GM15510 (cell line): ENCODE results near the gene JAG1.

Experiments
- POLR2A ChIP-seq: IDR thresholded peaks from 3 replicates; pipeline ENCODE4 v1.6.1; 2011; ENCODE audit warnings: borderline replicate concordance; ENCODE audit not compliant: insufficient read length; ENCODE audit errors: extremely low read depth

JAG1 gene

DNA sequence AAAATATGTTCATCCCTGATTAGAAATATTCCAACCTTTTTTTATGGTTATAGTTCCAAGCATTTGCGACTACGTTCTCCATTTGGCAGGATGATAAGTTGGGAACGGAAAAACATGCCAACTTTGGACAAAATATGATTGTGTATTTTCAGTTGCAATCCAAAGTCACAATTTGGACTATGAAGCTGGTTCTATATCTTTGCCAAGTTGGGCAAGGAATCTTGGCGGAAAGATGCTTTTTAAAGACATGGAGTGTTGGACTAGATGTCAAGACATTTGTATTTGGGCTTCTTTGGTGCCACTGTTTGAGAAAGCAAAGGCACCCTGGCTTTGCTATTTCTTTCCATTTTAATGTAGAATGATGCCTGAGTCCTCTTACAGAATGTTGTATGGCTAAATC lies 33.3 kb upstream of the JAG1 start:
- no peak for TF ChIP-seq POLR2A

GRCh38 chr20:10706460-10706811 lies 32.6 kb upstream of the JAG1 start:
- no peak for TF ChIP-seq POLR2A

- no peak for TF ChIP-seq POLR2A
Measured at GRCh38 chr20:10705801-10706459, 32.1 kb upstream of the JAG1 start.

DNA sequence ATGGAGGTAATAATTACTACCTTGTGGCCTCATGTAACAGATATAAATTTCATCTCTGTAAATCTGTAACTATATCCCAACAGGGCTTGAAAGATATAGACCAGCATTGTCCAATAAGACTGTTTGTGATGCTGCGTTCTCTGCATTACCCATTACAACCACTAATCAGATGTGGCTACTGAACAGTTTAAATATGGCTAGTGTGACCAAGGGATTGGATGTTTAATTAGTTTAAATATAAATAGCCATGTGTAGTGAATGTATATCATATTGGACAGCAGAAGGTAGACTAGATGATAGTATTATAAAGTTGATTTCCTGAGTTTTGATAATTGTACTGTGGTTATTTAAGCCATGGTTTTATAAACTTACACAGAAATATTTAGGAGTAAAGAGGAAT lies 27.8 kb upstream of the JAG1 start:
- TF ChIP-seq POLR2A: no peak

DNA sequence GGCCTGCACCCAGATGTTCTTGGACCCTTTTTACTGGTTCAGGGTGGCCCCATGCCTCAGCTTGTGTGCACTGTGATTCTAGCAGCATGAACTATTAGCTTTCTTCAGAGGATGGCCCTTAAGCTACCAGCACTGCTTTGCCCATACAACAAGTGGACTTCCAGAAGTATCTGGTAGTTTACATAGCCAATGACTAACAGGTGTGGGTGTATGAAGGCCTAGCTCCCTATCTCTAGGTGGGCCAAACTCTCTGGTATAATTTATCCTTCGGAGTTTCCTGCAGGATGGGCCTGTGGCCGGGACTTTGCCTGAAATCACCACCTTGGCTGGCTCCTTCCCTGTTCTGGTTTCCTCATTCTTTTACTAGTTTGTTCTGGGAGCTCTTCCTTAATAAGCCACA lies 26.1 kb upstream of the JAG1 start:
- no peak for TF ChIP-seq POLR2A

GRCh38 chr20:10699489-10699888 lies 25.7 kb upstream of the JAG1 start:
- TF ChIP-seq POLR2A: no peak

DNA sequence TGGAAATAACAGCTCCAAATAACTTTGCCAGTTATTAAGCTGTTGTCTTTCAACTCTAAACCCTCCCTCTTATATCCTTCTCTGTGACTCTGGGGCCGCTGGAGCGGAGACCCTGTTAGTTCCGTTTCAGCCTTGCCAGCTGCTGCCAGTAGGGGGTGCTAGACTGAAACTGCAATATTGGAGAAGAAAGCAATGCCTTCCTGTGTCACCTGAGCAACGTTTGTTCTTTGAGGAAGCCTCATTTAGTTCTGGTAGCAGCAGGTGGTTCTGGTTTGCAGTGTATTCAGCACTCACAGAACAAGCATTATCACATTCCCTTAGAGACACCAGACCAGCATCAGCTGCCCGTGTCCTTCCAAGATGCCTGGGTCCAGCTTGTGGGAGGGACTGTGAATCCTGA lies 22.9 kb upstream of the JAG1 start:
- TF ChIP-seq POLR2A: no peak

DNA sequence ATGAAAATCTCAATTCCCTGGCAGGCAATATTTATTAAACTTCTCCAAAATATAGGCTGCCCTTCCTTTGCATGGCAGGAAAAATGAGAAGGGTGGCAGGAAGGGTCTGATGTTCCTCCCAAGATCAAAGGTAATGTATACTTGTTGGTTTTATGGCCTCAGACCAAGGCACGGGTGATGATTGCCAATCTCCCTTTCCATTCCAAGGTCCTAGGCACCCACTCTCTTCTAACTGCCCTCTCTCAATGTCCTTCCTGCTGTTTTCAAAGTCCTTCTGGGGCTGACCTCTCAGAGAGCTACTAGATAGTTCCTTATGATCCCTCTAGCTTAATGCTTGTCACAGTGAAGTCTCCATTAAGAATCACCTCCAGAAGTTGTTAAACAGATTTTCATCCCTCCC lies 15.6 kb upstream of the JAG1 start:
- TF ChIP-seq POLR2A: no peak

DNA sequence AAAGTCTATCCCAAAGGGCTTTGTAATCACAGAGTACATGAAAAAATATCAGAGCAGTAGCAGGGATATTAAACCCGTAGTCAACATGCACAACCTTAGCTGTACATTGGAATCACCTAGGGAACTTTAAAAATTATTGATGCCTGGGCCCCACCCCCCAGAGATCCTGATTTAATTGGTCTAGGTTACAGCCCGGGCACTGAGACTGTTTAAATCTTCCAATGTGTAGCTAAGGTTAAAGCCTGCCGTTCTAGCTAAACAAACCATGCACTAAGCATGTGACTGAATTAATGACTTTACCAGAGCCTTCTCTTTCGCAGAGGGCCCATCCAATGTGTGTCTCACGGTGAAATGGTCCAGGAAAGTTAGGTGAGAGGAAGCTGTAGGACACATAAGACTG lies 14.1 kb upstream of the JAG1 start:
- TF ChIP-seq POLR2A: no peak

- no peak for TF ChIP-seq POLR2A
Measured at GRCh38 chr20:10686356-10687133, 12.7 kb upstream of the JAG1 start.

DNA sequence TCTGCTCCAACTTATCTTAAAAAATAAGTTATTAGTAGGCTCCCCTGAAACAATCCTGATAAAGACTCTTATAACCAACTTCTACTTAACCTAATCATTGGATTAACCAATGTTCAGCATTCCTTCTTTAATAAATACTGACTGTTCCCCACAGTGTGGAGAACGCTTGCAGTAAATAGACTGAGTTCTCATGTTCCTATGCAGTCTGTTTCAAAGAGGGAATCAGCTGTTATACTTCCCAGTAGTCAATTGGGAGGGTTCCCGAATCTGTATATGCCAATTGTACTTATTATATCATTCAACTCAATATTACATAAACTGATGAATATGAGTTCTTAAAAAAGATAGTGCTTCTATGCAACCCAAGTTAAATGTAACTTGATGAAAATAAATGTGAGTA lies 9.7 kb upstream of the JAG1 start:
- TF ChIP-seq POLR2A: no peak

DNA sequence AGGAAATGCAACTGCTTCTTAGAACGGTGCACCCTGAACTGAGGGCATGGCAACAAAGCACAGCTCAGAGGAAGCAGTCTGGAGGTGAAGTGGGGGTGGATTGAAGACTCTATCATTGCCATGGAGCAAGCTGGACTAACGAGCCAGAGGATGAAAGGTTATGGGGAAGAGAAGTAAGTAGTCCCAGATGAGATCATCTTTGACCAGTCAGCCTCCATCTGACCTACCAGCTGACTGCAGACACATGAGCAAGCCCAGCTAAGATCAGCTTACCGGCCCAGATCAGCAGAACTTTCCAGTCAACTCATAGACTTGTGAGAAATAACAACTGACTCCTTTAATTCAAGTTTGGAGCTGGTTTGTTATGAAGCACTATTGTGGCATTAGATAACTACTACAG lies 9.1 kb upstream of the JAG1 start:
- TF ChIP-seq POLR2A: no peak

GRCh38 chr20:10681494-10681893 lies 7.7 kb upstream of the JAG1 start:
- TF ChIP-seq POLR2A: no peak

DNA sequence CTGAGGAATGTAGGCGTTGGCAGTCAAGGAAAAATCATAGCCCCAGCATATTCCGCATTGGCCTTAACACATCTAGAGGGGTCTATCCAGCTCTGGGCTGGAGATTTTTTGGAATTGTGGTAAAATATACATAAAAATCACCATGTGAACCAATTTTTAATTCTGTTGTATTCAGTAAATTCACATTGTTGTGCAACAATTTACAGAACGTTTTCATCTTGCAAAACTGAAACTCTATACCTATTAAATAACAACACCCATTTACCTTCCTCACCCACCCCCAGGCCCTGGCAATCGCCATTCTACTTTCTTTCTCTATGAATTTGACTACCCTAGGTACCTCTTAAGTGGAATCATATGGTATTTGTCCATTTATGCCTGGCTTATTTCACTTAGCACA lies 6.8 kb upstream of the JAG1 start:
- no peak for TF ChIP-seq POLR2A

DNA sequence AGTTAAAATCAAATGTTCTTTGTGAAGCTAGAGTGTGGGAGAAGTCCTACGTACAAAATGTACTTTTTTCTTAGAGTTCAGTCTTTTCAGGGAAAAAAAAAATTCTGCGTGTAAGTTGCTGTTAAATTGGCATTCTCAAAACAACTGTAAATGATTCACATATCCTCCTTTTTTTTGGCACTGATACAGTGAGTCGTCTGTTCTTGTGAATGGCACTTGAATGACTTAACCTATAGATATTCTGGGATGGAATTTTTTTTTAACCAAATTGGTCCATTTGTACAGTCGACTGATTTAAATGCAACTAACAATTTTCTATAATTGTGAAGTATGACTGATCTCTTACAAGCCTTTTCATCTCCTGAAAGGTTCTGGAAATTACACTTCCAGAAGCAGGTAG lies 5.5 kb upstream of the JAG1 start:
- no peak for TF ChIP-seq POLR2A

DNA sequence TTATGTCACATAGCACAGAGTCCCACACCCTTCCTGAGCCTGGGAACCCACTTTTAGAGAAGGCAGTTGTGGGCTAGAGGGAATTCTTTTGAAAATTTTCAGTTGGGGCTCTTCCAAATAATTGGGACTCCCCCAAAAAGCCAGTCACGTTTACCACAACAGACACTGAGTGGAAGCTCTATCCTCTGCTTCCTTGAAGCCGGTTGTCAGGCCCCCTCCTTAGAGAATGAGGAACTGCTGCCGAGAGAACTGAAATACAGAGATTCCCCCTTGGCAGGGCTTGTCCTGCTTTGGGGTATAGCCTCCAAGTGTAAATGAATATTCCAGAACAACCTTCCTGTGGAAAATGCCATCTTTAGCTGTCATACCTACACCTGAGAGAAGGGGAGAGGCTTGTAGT lies 2.7 kb upstream of the JAG1 start:
- no peak for TF ChIP-seq POLR2A

- no peak for TF ChIP-seq POLR2A
Measured at GRCh38 chr20:10675450-10675848, 1.6 kb upstream of the JAG1 start.

DNA sequence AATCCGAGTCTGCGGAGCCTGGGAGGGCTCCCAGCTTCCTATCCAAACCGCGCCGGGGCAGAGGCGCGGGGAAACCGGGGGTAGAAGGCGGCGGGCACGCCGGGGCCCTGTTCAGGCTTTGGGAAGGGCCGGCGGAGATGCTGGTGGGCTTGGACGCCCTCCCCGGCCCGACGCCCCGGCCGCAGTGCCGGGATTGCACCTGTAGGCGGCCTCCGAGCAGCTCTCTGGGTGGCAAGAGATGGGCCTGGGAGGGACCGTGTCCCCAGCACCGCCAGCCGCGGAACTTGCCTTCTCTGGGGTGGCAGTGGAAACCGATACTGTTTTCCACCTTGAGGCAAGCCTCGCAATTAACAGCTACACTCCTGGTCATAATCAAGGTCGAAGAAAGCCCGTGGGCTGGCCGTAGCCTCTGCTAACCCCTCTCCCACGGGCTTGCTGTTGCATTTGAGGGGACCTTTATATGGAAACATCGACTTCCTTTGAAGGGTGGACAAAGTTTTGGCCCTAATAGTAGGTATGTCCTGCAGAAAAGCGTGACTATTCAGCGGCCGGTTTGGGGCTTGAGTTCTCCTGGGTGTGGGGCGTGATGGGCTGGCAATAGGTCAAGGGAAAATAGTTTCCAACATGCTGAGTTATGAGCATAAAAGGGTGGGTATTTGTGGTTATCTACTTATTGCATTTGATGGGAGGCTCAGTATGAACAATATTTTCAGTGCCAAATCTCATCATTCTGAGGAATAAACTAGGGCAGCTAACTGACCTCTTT lies 1.1 kb upstream of the JAG1 start:
- no peak for TF ChIP-seq POLR2A
